ENCODE measurements around the gene COBLL1.

The COBLL1 gene

DNA sequence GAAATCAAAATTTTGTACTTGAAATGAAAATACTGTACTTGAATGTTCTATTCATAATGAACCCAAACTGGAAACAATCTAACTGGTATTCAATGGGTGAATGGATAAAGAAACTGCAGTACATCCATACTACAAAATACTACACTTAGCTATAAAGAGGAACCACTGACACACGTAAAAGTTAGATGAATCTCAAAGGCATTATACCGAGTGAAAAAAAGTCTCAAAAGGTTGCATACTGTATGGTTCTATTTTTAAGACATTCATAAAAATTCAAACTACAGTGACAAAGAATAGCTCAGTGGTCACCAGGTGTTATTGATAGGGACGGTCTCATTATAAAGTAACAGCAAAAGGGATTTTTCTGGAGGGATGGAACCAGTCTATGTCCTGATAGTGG is 41.1 kb downstream of the COBLL1 start:
- Histone ChIP-seq H3K36me3 (no peaks in the 10 kb centered on the region), H3K9me3 (no peaks in the 10 kb centered on the region), H3K4me1 (no peaks in the 10 kb centered on the region), H3K4me3 (ENCODE audit: low read depth, low read length) (no peak overlapping the region), H3K27me3 (no peaks in the 10 kb centered on the region)
- TF ChIP-seq, protein P1, sequence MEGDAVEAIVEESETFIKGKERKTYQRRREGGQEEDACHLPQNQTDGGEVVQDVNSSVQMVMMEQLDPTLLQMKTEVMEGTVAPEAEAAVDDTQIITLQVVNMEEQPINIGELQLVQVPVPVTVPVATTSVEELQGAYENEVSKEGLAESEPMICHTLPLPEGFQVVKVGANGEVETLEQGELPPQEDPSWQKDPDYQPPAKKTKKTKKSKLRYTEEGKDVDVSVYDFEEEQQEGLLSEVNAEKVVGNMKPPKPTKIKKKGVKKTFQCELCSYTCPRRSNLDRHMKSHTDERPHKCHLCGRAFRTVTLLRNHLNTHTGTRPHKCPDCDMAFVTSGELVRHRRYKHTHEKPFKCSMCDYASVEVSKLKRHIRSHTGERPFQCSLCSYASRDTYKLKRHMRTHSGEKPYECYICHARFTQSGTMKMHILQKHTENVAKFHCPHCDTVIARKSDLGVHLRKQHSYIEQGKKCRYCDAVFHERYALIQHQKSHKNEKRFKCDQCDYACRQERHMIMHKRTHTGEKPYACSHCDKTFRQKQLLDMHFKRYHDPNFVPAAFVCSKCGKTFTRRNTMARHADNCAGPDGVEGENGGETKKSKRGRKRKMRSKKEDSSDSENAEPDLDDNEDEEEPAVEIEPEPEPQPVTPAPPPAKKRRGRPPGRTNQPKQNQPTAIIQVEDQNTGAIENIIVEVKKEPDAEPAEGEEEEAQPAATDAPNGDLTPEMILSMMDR (IDR thresholded peaks at IDR 0.05; ENCODE audit: low read depth, low read length): no peak
- DNase-seq: no peak

DNA sequence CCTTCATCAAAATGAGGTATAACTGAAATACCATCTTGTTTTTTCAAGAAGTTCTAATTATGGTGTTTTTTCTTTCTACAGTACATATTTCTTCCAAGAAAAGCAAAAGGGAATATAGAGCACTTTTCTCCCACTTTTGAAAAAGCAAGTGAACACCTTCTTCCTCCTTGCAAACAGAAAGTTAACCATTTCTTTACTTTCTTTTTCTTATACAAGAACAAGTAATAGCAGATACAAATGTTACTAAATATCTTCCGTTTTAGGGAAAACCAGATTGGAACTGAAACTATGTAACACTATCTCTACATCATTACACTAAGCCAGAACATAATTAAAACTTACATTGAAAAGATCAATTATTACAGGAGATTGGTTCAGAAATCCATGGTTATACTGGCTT is 44.0 kb downstream of the COBLL1 start:
- no peaks in the 10 kb centered on the region for H3K36me3 ChIP-seq
- no peak overlapping the region for H3K4me3 ChIP-seq (ENCODE audit: low read depth, low read length)
- H3K27me3 ChIP-seq: no peaks in the 10 kb centered on the region
- no peaks in the 10 kb centered on the region for H3K9me3 ChIP-seq
- TF ChIP-seq, protein P1 (IDR thresholded peaks at IDR 0.05; ENCODE audit: low read depth, low read length): no peak
- no peaks in the 10 kb centered on the region; the same call in 1 of the 2 replicates for H3K4me1 ChIP-seq
- no peak for DNase-seq

DNA sequence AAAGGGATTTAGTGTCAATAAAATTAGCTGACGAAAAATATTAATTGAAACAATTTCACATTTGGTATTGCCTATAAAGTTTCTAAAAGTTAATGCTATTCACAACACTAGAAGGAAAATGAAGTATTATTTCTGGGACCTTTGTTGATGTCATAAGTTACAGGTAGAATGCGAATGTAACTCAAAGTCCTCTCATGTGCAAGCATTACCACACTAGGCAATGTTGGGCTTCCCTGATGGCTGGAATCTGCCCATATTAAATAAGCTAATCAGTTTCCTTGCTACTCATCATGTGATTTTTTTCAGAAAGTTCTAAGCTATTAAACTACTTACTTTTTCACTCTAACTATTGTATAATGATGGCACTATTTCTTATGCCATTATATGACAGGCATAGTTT is 44.6 kb downstream of the COBLL1 start:
- DNase-seq: no peak
- H3K4me1 ChIP-seq: no peaks in the 10 kb centered on the region; the same call in 1 of the 2 replicates
- H3K9me3 ChIP-seq: no peaks in the 10 kb centered on the region
- no peak overlapping the region for H3K4me3 ChIP-seq (ENCODE audit: low read depth, low read length)
- no peaks in the 10 kb centered on the region for H3K36me3 ChIP-seq
- TF ChIP-seq, protein P1 (IDR thresholded peaks at IDR 0.05; ENCODE audit: low read depth, low read length): no peak
- H3K27me3 ChIP-seq: no peaks in the 10 kb centered on the region

DNA sequence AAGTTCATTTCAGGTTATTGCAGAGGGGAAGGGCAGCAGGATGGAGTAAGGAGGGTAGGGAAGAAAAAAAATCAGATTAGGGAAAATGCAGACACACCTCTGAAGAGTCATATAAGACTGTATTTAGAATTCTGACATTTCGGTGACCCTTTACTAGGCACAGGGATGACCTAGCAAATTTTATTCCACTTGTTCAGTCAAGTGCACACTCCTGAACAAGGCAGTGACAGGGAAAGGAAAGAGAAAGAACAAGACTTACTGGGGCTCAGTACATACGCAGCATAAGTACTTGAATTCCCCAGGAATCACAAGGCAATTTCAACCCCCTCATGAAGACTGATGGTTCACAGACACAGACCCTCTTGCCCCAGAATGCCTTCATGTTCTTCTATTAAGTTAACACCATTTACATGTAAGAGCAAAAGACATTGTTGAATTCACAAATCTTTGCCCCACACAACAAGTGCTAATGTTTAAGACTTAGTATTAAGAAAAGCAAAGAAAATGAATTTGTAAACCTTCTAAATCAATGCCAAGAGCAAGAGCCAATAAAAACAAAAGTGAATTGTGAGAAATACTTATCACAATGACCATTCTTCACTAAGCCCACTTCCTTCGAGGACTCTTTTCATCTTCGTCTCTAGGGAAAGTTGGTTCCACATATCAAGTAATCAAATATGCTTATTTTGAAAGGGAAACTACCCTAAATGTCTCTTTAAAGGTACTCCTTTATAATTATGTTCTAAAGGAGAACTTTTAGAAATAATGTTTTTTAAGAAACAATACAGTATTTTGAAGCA is 47.0 kb downstream of the COBLL1 start:
- Histone ChIP-seq H3K27me3 (no peaks in the 10 kb centered on the region), H3K4me3 (ENCODE audit: low read depth, low read length) (no peak overlapping the region), H3K4me1 (no peaks in the 10 kb centered on the region; the same call in 1 of the 2 replicates), H3K9me3 (no peaks in the 10 kb centered on the region), H3K36me3 (no peaks in the 10 kb centered on the region)
- TF ChIP-seq, protein P1 (IDR thresholded peaks at IDR 0.05; ENCODE audit: low read depth, low read length): no peak
- DNase-seq: no peak

DNA sequence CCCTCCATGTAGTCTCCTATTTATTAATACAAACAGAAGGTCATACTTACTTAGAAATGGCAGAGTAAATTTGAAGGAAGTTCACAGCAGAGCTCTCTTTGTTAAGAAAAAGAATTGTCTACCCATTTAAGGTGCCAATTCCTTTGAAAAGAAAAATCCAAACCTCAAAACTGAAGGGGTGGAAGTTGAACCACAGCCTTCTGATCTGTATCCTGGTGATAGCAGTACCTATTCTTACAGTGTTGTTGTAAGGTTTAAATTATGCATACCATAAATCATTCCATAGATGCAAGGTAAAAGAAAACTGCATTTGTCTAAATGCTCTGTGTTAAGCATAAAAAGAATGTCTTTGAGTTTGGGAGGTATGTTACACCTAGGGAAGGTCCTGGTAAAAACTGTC is 47.6 kb downstream of the COBLL1 start:
- no peaks in the 10 kb centered on the region for H3K9me3 ChIP-seq
- no peaks in the 10 kb centered on the region for H3K27me3 ChIP-seq
- DNase-seq: no peak
- TF ChIP-seq, protein P1 (IDR thresholded peaks at IDR 0.05; ENCODE audit: low read depth, low read length): no peak
- no peaks in the 10 kb centered on the region; the same call in 1 of the 2 replicates for H3K4me1 ChIP-seq
- no peaks in the 10 kb centered on the region for H3K36me3 ChIP-seq
- H3K4me3 ChIP-seq (ENCODE audit: low read depth, low read length): no peak overlapping the region

DNA sequence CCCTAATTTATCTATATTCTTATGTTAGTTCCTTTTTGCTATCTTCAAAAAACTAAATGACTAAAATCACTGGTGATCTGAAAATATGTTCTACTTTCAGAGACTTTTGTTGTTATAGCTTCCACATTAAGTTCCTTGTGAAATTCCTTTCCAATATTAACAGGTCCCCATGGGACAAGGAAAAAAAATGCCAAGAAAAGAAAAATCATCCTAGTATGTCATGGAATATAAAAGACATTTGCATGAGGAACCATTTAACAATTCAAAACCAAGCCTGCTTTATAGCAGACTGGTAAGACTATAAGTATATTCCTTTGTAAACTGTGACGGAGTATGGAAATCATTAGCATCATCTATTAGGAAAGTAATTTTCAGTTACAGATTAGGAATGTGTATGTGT is 48.1 kb downstream of the COBLL1 start:
- no peak for DNase-seq
- Histone ChIP-seq H3K4me1 (no peaks in the 10 kb centered on the region; the same call in 1 of the 2 replicates), H3K36me3 (no peaks in the 10 kb centered on the region), H3K4me3 (ENCODE audit: low read depth, low read length) (no peak overlapping the region), H3K9me3 (no peaks in the 10 kb centered on the region), H3K27me3 (no peaks in the 10 kb centered on the region)
- TF ChIP-seq, protein P1 (IDR thresholded peaks at IDR 0.05; ENCODE audit: low read depth, low read length): no peak
